OCI-LY3 (cell line): ENCODE measurements around the gene LMAN1.
A peak's percentile ranks its signal among the peaks of the same experiment; 100 is the strongest.

Experiments
- H2AFZ ChIP-seq: fragments of 200-600, 300-600 bp; shearing (Covaris generic); 2 replicates; pipeline ENCODE4 v1.6.0; 2014; ENCODE audit warnings: antibody characterized with exemption, low read depth, low read length
- H3K27ac ChIP-seq: fragments of 200-600, 300-600 bp; sonication (generic); 2 replicates; pipeline ENCODE4 v1.5.1; 2014; ENCODE audit warnings: mild to moderate bottlenecking, low read length, moderate library complexity, mixed read lengths
- H3K27me3 ChIP-seq: fragments of 200-600, 300-600 bp; sonication (generic); 2 replicates; pipeline ENCODE4 v1.6.1; 2014; ENCODE audit warnings: low read depth, low read length, mixed read lengths
- H3K36me3 ChIP-seq: fragments of 200-600, 300-600 bp; sonication (generic); replicated peaks from 2 replicates; pipeline ENCODE3; 2014; ENCODE audit warnings: low read depth, low read length, mixed read lengths
- H3K4me1 ChIP-seq: fragments of 300-600, 200-600 bp; sonication (generic); 2 replicates; pipeline ENCODE4 v1.6.1; 2014; ENCODE audit warnings: low read length, mixed read lengths
- H3K4me2 ChIP-seq: fragments of 200-600, 300-600 bp; sonication (generic); 2 replicates; pipeline ENCODE4 v1.6.1; 2014; ENCODE audit warnings: low read length, mixed read lengths
- H3K4me3 ChIP-seq: fragments of 300-600, 200-600 bp; sonication (generic); 2 replicates; pipeline ENCODE4 v1.5.1; 2014; ENCODE audit warnings: antibody characterized with exemption, mild to moderate bottlenecking, low read length, moderate library complexity
- H3K79me2 ChIP-seq: fragments of 300-600, 200-600 bp; shearing (Covaris generic); 2 replicates; pipeline ENCODE4 v1.6.1; 2014; ENCODE audit warnings: mild to moderate bottlenecking, low read length, mixed read lengths
- H3K9ac ChIP-seq: fragments of 300-600, 200-600 bp; shearing (Covaris generic); 2 replicates; pipeline ENCODE4 v1.6.0; 2014; ENCODE audit warnings: mild to moderate bottlenecking, low read length, moderate library complexity
- H3K9me3 ChIP-seq: fragments of 200-600, 300-600 bp; shearing (Covaris generic); 2 replicates; pipeline ENCODE4 v1.6.1; 2014; ENCODE audit warnings: low read length, mixed read lengths; ENCODE audit not compliant: insufficient read depth
- H4K20me1 ChIP-seq: fragments of 200-600, 300-600 bp; sonication (generic); 2 replicates; pipeline ENCODE4 v1.6.1; 2016; ENCODE audit warnings: low read length, mixed read lengths; ENCODE audit not compliant: insufficient read depth
- EZH2phosphoT487 ChIP-seq: fragments of 200-600 bp; shearing (Covaris generic); IDR thresholded peaks from 2 replicates; pipeline ENCODE4 v1.6.1; 2018; ENCODE audit warnings: antibody characterized with exemption, mixed run types, low read depth
- TF ChIP-seq, protein P1 (sequence below): fragments of 200-600, 300-600 bp; sonication (generic); IDR thresholded peaks from 2 replicates; pipeline ENCODE4 v1.5.1; 2014; ENCODE audit warnings: antibody characterized with exemption, low read length, low read depth

LMAN1 gene

DNA sequence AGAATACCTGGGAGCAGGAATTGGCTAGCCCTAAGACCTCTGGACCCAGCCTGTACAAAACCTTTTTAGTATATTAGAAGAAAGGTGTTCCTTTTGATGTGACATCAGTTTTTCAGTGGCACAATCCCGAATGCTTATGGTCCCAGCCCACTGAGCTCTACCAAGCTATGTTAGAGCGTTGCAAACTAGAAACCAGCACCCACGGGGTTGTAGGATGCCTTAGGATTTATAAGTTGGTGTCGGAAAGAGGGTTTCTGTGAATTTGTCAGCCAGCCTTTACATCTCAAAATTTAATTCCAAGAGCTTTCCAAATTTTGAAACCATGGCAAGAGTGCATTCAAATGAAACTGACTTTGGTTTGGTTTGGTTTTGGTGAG is 499 bp upstream of the LMAN1 start:
- Histone ChIP-seq H3K4me1 (peaks cover 22% of the 10 kb centered on the region), H4K20me1 (peaks cover 35% of the 10 kb centered on the region), H3K4me2 (peak overlapping the region; percentile 82), H3K27me3 (peaks cover 23% of the 10 kb centered on the region), H3K4me3 (peak overlapping the region; percentile 81), H3K79me2 (peaks cover 44% of the 10 kb centered on the region), H3K36me3 (peaks cover 29% of the 10 kb centered on the region), H3K9ac (peak overlapping the region; percentile 53), H3K27ac (no peak overlapping the region), H3K9me3 (no peaks in the 10 kb centered on the region), H2AFZ (peak overlapping the region; percentile 97)
- TF ChIP-seq EZH2phosphoT487, result no peak
- TF ChIP-seq, protein P1, sequence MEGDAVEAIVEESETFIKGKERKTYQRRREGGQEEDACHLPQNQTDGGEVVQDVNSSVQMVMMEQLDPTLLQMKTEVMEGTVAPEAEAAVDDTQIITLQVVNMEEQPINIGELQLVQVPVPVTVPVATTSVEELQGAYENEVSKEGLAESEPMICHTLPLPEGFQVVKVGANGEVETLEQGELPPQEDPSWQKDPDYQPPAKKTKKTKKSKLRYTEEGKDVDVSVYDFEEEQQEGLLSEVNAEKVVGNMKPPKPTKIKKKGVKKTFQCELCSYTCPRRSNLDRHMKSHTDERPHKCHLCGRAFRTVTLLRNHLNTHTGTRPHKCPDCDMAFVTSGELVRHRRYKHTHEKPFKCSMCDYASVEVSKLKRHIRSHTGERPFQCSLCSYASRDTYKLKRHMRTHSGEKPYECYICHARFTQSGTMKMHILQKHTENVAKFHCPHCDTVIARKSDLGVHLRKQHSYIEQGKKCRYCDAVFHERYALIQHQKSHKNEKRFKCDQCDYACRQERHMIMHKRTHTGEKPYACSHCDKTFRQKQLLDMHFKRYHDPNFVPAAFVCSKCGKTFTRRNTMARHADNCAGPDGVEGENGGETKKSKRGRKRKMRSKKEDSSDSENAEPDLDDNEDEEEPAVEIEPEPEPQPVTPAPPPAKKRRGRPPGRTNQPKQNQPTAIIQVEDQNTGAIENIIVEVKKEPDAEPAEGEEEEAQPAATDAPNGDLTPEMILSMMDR, result no peak

DNA sequence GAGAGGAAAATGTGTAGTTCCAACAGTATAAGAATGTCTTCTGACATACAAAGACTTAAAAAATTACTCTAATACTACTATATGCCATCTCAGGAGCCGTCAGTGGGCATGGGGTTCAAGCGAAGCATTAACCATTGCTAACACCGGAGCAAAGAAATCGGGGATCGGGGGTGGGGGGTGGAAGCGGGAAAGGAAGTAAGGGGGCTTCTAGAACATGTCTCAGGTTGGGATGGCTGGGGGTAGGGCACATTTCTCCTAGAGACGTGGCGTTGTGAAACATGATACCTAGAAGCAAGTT is 702 bp downstream of the LMAN1 start:
- peak overlapping the region; percentile 88 for H3K9ac ChIP-seq
- peaks cover 36% of the 10 kb centered on the region for H4K20me1 ChIP-seq
- TF ChIP-seq, protein P1, result no peak
- no peak for TF ChIP-seq EZH2phosphoT487
- peak overlapping the region; percentile 71 for H3K4me2 ChIP-seq
- H2AFZ ChIP-seq, result 0 out of 2 replicates have a peak overlapping the region, but pooled peaks have one; percentile 60
- peaks cover 39% of the 10 kb centered on the region for H3K36me3 ChIP-seq
- no peaks in the 10 kb centered on the region for H3K9me3 ChIP-seq
- peaks cover 45% of the 10 kb centered on the region for H3K79me2 ChIP-seq
- H3K27me3 ChIP-seq, result peaks cover 15% of the 10 kb centered on the region
- H3K27ac ChIP-seq, result peak overlapping the region; percentile 59
- peaks cover 27% of the 10 kb centered on the region for H3K4me1 ChIP-seq
- H3K4me3 ChIP-seq, result peak overlapping the region; percentile 81

GRCh38 chr18:59357928-59358327 is 1.1 kb downstream of the LMAN1 start:
- Histone ChIP-seq H3K27me3 (peaks cover 11% of the 10 kb centered on the region), H3K9ac (peak overlapping the region; percentile 88), H3K79me2 (peaks cover 45% of the 10 kb centered on the region), H2AFZ (no peak overlapping the region), H4K20me1 (peaks cover 39% of the 10 kb centered on the region), H3K27ac (peak overlapping the region; percentile 59), H3K4me2 (peak overlapping the region; percentile 71), H3K36me3 (peaks cover 43% of the 10 kb centered on the region), H3K4me3 (peak overlapping the region; percentile 81), H3K9me3 (no peaks in the 10 kb centered on the region), H3K4me1 (peaks cover 32% of the 10 kb centered on the region)
- TF ChIP-seq EZH2phosphoT487, result no peak
- TF ChIP-seq, protein P1, result no peak

- Histone ChIP-seq H3K79me2 (peaks cover 48% of the 10 kb centered on the region), H3K9me3 (no peaks in the 10 kb centered on the region), H3K36me3 (peaks cover 68% of the 10 kb centered on the region)
Measured at GRCh38 chr18:59354731-59355130, 4.3 kb downstream of the LMAN1 start.

More at GRCh38 chr18:59354731-59355130, 4.3 kb downstream of the LMAN1 start:
- Histone ChIP-seq H3K4me2 (no peak overlapping the region), H4K20me1 (peaks cover 62% of the 10 kb centered on the region), H3K27me3 (peaks cover under 1% of the 10 kb centered on the region; the same call in 1 of the 2 replicates), H2AFZ (no peak overlapping the region), H3K4me3 (no peak overlapping the region), H3K9ac (no peak overlapping the region), H3K27ac (no peak overlapping the region), H3K4me1 (peaks cover 42% of the 10 kb centered on the region)
- TF ChIP-seq EZH2phosphoT487, result no peak
- TF ChIP-seq, protein P1, result no peak
